GM12872 (cell line): ENCODE measurements around the gene TRA2B.

Source experiments
- TF ChIP-seq, protein P1 (sequence below): IDR thresholded peaks from 3 replicates; pipeline ENCODE4 v1.5.1; 2011; ENCODE audit warnings: low read depth, mild to moderate bottlenecking, low read length, moderate library complexity; ENCODE audit not compliant: insufficient read depth

TRA2B gene

DNA sequence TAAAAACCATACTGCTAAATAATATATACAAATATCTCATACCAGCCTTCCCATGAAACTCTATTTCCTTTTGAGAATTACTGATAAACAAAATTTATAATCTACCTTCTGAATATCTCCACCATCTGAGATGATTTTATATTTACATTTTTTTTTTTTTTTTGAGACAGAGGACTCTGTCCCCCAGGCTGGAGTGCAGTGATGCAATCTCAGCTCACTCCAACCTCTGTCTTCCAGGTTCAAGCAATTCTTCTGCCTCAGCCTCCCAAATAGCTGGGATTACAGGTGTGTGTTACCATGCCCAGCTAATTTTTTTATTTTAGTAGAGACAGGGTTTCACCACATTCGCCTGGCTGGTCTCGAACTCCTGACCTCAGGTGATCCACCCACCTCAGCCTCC is 70.2 kb downstream of the TRA2B start:
- TF ChIP-seq, protein P1, sequence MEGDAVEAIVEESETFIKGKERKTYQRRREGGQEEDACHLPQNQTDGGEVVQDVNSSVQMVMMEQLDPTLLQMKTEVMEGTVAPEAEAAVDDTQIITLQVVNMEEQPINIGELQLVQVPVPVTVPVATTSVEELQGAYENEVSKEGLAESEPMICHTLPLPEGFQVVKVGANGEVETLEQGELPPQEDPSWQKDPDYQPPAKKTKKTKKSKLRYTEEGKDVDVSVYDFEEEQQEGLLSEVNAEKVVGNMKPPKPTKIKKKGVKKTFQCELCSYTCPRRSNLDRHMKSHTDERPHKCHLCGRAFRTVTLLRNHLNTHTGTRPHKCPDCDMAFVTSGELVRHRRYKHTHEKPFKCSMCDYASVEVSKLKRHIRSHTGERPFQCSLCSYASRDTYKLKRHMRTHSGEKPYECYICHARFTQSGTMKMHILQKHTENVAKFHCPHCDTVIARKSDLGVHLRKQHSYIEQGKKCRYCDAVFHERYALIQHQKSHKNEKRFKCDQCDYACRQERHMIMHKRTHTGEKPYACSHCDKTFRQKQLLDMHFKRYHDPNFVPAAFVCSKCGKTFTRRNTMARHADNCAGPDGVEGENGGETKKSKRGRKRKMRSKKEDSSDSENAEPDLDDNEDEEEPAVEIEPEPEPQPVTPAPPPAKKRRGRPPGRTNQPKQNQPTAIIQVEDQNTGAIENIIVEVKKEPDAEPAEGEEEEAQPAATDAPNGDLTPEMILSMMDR: no peak

DNA sequence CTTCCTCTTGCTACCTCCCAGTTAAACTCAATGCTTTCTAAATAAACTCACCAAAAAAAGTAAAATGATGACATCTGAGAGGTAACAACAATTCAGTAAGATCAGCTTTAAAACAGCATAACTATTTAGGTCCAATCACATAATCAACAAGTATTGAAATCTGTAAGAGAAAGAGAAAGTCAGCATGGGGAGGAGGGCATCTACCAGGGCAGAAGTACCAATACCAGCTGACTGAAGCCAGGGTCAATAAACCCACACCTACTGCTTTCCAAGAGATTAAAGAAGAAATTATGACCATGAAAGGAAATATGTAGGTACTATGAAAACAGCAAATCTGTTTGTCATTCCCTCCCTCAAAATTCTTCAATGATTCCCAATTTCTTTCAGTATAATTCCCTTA is 70.8 kb downstream of the TRA2B start:
- TF ChIP-seq, protein P1: no peak

DNA sequence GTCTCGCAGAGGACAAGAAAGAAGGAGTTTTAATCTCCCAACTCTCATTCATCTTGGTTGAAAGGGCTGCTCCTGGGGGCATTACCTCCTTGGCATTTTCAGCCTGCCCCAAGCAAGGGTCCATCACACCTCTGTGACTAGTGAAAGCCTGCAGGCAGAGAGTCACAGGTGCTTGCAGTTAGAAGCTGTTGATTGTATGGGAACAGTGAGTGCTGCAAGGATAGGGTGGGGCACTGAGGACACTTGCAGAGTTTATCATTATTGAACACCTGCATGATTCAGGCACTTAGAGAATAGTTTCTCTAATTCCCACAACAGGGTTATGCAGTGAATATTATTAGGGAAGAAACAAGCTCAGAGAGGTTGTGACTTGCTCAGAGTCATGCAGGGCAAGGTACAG is 71.3 kb downstream of the TRA2B start:
- TF ChIP-seq, protein P1: no peak
